SK-N-MC (cell line): ENCODE results near the gene KRTAP10-4.

Experiments
- EZH2 ChIP-seq: fragments of 200-600 bp; sonication (generic); IDR thresholded peaks from one replicate; pipeline ENCODE4 v1.6.1; 2017; ENCODE audit warnings: antibody characterized with exemption
- FOXP2 ChIP-seq: optimal IDR thresholded peaks from 2 replicates; pipeline ENCODE3; 2011; ENCODE audit warnings: mild to moderate bottlenecking, moderate library complexity; ENCODE audit not compliant: insufficient read depth; ENCODE audit errors: extremely low read length, control extremely low read depth
- POLR2AphosphoS5 ChIP-seq: IDR thresholded peaks from 2 replicates; pipeline ENCODE4 v1.6.1; 2012; ENCODE audit warnings: mild to moderate bottlenecking, low read depth, low read length, borderline replicate concordance

- TF ChIP-seq POLR2AphosphoS5 (no peak), EZH2 (no peak), FOXP2 (no peak)
These were observed 25.9 kb downstream of the KRTAP10-4 start for GRCh38 chr21:44599264-44600029.
